Measurements from ENCODE around the gene ICAM3.
"Not testable (repeated sequence)": the region's sequence is repeated elsewhere in the genome, so short reads cannot be mapped to it uniquely, and the experiment has no call there.

Gene ICAM3

DNA sequence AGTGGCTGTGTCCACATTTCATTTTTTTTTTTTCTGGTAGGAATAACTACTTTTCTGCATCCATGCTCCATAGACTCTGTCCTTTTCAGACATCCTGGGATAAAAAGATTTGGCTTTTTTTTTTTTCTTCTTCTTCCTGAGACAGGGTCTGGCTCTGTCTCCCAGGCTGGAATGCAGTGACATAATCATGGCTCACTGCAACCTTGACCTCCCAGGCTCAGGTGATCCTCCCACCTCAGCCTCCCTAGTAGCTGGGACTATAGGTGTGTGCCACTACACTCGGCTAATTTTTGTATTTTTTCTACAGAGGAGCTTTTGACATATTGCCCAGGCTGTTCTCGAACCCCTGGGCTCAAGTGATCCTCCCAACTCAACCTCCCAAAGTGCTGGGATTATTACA lies 4.1 kb upstream of the ICAM3 start:
- no peak overlapping the region for H3K4me3 ChIP-seq (ENCODE audit: low read depth in 1 of 2, low read length in 2 of 2)
- no peaks in the 10 kb centered on the region for H3K36me3 ChIP-seq (ENCODE audit: insufficient read depth, low read length)
- TF ChIP-seq EZH2 (IDR thresholded peaks at IDR 0.05; ENCODE audit: borderline replicate concordance, low read depth, low read length, severe bottlenecking), result no peak
- TF ChIP-seq, protein P1, sequence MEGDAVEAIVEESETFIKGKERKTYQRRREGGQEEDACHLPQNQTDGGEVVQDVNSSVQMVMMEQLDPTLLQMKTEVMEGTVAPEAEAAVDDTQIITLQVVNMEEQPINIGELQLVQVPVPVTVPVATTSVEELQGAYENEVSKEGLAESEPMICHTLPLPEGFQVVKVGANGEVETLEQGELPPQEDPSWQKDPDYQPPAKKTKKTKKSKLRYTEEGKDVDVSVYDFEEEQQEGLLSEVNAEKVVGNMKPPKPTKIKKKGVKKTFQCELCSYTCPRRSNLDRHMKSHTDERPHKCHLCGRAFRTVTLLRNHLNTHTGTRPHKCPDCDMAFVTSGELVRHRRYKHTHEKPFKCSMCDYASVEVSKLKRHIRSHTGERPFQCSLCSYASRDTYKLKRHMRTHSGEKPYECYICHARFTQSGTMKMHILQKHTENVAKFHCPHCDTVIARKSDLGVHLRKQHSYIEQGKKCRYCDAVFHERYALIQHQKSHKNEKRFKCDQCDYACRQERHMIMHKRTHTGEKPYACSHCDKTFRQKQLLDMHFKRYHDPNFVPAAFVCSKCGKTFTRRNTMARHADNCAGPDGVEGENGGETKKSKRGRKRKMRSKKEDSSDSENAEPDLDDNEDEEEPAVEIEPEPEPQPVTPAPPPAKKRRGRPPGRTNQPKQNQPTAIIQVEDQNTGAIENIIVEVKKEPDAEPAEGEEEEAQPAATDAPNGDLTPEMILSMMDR (IDR thresholded peaks at IDR 0.05; ENCODE audit: borderline replicate concordance, extremely low read depth, low read length, poor library complexity, severe bottlenecking), result no peak
- no peaks in the 10 kb centered on the region for H3K27me3 ChIP-seq (ENCODE audit: insufficient read depth, low read length, poor library complexity)
- peaks cover 24% of the 10 kb centered on the region for H3K4me1 ChIP-seq (ENCODE audit: insufficient read depth, low read length)
- DNase-seq, result no peak
- H3K27ac ChIP-seq (ENCODE audit: low read length), result no peak overlapping the region
- no peaks in the 10 kb centered on the region for H4K20me1 ChIP-seq (ENCODE audit: insufficient read depth, low read length)
- no peak overlapping the region for H2AFZ ChIP-seq (ENCODE audit: low read depth, low read length)
- no peaks in the 10 kb centered on the region for H3K9me3 ChIP-seq (ENCODE audit: insufficient read depth, low read length, severe bottlenecking)
- no peak overlapping the region for H3K9ac ChIP-seq (ENCODE audit: low read depth, low read length)
- peaks cover 2% of the 10 kb centered on the region; the same call in 1 of the 2 replicates for H3K79me2 ChIP-seq (ENCODE audit: insufficient read depth, low read length)
- H3K4me2 ChIP-seq (ENCODE audit: insufficient read depth, low read length), result no peak overlapping the region
- ATAC-seq (ENCODE audit: insufficient read depth, low read depth), result no peak

DNA sequence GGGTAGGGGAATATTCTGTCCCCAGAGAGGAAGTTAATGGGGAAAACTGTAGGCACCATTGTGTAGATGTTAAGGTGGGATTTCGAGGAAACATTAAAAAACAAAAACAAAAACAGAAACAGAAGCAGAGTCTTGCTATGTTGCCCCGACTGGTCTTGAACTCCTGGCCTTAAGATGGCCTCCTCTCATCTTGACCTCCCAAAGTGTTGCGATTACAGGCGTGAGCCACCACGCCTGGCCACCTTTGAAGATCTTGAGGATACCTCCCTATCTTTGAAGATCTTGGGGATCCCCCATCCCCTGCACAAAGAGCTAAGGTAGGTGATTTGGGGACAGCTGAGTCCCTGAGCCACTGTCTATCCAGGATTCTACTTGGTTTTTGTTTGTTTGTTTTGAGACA lies 553 bp upstream of the ICAM3 start:
- peak overlapping the region; percentile 88 for H3K27ac ChIP-seq (ENCODE audit: low read length)
- peaks cover 9% of the 10 kb centered on the region for H3K79me2 ChIP-seq (ENCODE audit: insufficient read depth, low read length)
- H3K27me3 ChIP-seq (ENCODE audit: insufficient read depth, low read length, poor library complexity), result no peaks in the 10 kb centered on the region
- peak overlapping the region; percentile 95 for H2AFZ ChIP-seq (ENCODE audit: low read depth, low read length)
- no peak for ATAC-seq (ENCODE audit: insufficient read depth, low read depth)
- H3K4me3 ChIP-seq (ENCODE audit: low read depth in 1 of 2, low read length in 2 of 2), result peak overlapping the region in 1 of 2 experiments; percentile 64; a peak in 3 of 4 replicates
- no peaks in the 10 kb centered on the region for H4K20me1 ChIP-seq (ENCODE audit: insufficient read depth, low read length)
- H3K9me3 ChIP-seq (ENCODE audit: insufficient read depth, low read length, severe bottlenecking), result no peaks in the 10 kb centered on the region
- H3K36me3 ChIP-seq (ENCODE audit: insufficient read depth, low read length), result peaks cover 6% of the 10 kb centered on the region
- H3K4me2 ChIP-seq (ENCODE audit: insufficient read depth, low read length), result peak overlapping the region; percentile 77
- H3K9ac ChIP-seq (ENCODE audit: low read depth, low read length), result peak overlapping the region; percentile 61
- TF ChIP-seq, protein P1 (IDR thresholded peaks at IDR 0.05; ENCODE audit: borderline replicate concordance, extremely low read depth, low read length, poor library complexity, severe bottlenecking), result no peak
- no peak for TF ChIP-seq EZH2 (IDR thresholded peaks at IDR 0.05; ENCODE audit: borderline replicate concordance, low read depth, low read length, severe bottlenecking)
- peaks cover 28% of the 10 kb centered on the region for H3K4me1 ChIP-seq (ENCODE audit: insufficient read depth, low read length)
- DNase-seq, result no peak

DNA sequence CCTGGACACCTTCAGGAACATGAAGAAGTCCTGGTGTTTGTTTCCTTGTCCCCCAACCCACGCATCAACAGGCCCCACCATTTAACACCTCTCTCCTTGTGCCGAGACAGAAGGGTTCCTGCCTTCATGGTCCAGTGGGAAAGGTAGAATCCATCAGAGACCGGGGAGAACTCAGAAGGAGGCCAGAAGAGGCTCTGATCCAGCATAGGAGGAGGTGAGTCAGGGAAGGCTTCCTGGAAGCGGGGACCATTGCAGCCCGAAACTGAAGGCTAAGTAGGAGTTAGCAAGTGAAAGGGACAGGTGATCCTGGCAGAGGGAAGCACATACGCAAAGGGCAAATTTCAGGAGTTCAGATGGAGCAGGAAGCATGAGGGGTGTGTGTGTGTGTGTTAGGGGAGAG lies 484 bp downstream of the ICAM3 start:
- Histone ChIP-seq H3K4me2 (ENCODE audit: insufficient read depth, low read length) (peak overlapping the region; percentile 77), H3K4me3 (ENCODE audit: low read depth in 1 of 2, low read length in 2 of 2) (peak overlapping the region; percentile 4 to 64; a peak in 3 of 4 replicates), H3K36me3 (ENCODE audit: insufficient read depth, low read length) (peaks cover 12% of the 10 kb centered on the region), H2AFZ (ENCODE audit: low read depth, low read length) (peak overlapping the region; percentile 95), H3K27ac (ENCODE audit: low read length) (peak overlapping the region; percentile 88), H4K20me1 (ENCODE audit: insufficient read depth, low read length) (no peaks in the 10 kb centered on the region), H3K79me2 (ENCODE audit: insufficient read depth, low read length) (peaks cover 19% of the 10 kb centered on the region), H3K9ac (ENCODE audit: low read depth, low read length) (peak overlapping the region; percentile 61), H3K4me1 (ENCODE audit: insufficient read depth, low read length) (peaks cover 38% of the 10 kb centered on the region), H3K27me3 (ENCODE audit: insufficient read depth, low read length, poor library complexity) (no peaks in the 10 kb centered on the region), H3K9me3 (ENCODE audit: insufficient read depth, low read length, severe bottlenecking) (no peaks in the 10 kb centered on the region)
- ATAC-seq (ENCODE audit: insufficient read depth, low read depth) (no peak), DNase-seq (no peak)
- no peak for TF ChIP-seq EZH2 (IDR thresholded peaks at IDR 0.05; ENCODE audit: borderline replicate concordance, low read depth, low read length, severe bottlenecking)
- TF ChIP-seq, protein P1 (IDR thresholded peaks at IDR 0.05; ENCODE audit: borderline replicate concordance, extremely low read depth, low read length, poor library complexity, severe bottlenecking), result no peak

DNA sequence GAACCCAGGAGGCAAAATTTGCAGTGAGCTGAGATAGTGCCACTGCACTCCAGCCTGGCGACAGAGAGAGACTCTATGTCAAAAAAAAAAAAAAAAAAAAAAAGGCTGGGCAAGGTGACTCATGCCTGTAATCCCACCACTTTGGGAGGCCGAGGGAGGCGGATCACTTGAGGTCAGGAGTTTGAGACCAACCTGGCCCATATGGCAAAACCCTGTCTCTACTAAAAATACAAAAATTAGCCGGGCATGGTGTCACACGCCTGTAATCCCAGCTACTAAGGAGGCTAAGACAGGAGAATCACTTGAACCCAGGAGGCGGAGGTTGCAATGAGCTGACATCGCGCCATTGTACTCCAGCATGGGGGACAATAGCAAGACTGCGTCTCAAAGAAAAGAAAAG lies 2.7 kb downstream of the ICAM3 start:
- not testable (repeated sequence) for H3K9me3 ChIP-seq (ENCODE audit: insufficient read depth, low read length, severe bottlenecking); H3K9ac ChIP-seq (ENCODE audit: low read depth, low read length); H3K4me2 ChIP-seq (ENCODE audit: insufficient read depth, low read length); H2AFZ ChIP-seq (ENCODE audit: low read depth, low read length); ATAC-seq (ENCODE audit: insufficient read depth, low read depth); H3K4me3 ChIP-seq (ENCODE audit: low read depth in 1 of 2, low read length in 2 of 2); DNase-seq; H3K27me3 ChIP-seq (ENCODE audit: insufficient read depth, low read length, poor library complexity); H3K27ac ChIP-seq (ENCODE audit: low read length)
- H3K4me1 ChIP-seq (ENCODE audit: insufficient read depth, low read length), result peaks cover 52% of the 10 kb centered on the region
- H3K79me2 ChIP-seq (ENCODE audit: insufficient read depth, low read length), result peaks cover 38% of the 10 kb centered on the region
- peaks cover 13% of the 10 kb centered on the region for H4K20me1 ChIP-seq (ENCODE audit: insufficient read depth, low read length)
- H3K36me3 ChIP-seq (ENCODE audit: insufficient read depth, low read length), result peaks cover 23% of the 10 kb centered on the region

Data from DND-41 (cell line).